GM19193 (cell line): Measurements from ENCODE around the gene FN3KRP.

Experiments used
- POLR2A ChIP-seq: IDR thresholded peaks from 4 replicates; pipeline ENCODE4 v1.6.1; 2011; ENCODE audit not compliant: insufficient read depth, insufficient read length; ENCODE audit errors: extremely low read depth

The FN3KRP gene

GRCh38 chr17:82684228-82684841 lies 32.2 kb upstream of the FN3KRP start:
- no peak for TF ChIP-seq POLR2A

DNA sequence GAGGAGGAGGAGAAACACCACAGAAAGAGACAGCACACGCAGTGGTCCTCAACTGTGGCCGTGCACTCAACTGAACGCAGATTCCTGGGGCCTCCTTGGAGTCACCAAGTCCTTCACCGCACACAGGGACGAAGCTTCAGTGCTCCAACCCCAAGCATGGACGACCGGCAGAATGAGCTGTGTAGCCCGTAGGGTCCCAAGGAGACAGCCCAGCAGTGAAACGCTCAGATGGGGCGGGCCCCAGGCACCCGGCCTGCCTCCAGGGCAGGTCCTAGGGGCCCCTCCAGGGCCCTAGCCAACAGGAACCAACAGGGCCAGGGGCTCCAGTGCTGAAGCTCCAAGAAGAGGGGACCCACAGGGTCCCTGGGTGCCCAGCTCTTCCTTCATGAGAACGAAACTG lies 31.2 kb upstream of the FN3KRP start:
- no peak for TF ChIP-seq POLR2A

GRCh38 chr17:82686366-82687324 lies 29.9 kb upstream of the FN3KRP start:
- no peak for TF ChIP-seq POLR2A

DNA sequence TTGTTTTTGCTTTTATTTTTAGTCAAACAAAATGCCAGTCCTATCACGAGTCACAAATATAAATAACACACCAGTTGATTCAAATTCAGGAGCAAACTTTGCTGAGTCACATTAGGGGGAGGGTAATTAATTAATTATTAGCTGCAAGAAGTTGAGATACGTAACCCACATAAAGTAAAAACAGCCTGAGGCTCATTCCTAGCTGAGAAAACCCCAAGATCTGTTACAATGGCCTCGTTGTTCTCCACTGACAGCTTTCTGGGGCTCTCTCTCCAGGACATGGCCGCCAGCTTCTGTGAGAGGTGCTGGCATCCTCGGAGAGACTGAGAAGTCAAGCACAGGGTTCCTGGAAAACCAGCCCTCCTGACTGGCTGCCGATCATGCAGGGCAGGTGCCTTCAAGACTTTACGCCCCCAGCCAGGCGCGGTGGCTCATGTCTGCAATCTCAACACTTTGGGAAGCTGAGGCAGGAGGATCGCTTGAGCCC lies 29.1 kb upstream of the FN3KRP start:
- TF ChIP-seq POLR2A = no peak

- TF ChIP-seq POLR2A = no peak
Measured at GRCh38 chr17:82687871-82688270, 28.6 kb upstream of the FN3KRP start.

- TF ChIP-seq POLR2A = no peak
Measured at GRCh38 chr17:82689077-82689476, 27.4 kb upstream of the FN3KRP start.

GRCh38 chr17:82690786-82691489 lies 25.6 kb upstream of the FN3KRP start:
- TF ChIP-seq POLR2A = no peak

- no peak for TF ChIP-seq POLR2A
Measured at GRCh38 chr17:82691714-82692113, 24.8 kb upstream of the FN3KRP start.

GRCh38 chr17:82692268-82692667 lies 24.2 kb upstream of the FN3KRP start:
- TF ChIP-seq POLR2A = no peak

GRCh38 chr17:82693168-82693867 lies 23.2 kb upstream of the FN3KRP start:
- TF ChIP-seq POLR2A = no peak

DNA sequence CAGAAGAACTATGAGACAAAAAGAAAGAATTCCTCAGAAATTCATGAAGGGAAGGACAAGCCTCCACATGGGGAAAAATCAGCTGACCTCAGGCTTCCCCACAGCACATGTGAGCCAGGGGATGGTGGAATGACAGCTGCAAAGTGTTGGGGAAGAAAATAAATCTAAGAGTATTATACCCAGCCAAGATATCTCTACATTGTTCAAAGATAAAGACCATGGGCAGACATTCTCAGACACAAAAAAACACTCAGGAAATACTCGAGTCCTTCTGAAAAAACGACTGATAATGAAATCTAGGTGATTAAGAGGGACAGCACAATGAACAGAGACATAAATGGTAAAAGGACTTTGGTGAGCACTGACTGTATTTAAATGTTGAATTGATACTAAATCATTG lies 21.9 kb upstream of the FN3KRP start:
- TF ChIP-seq POLR2A = no peak

GRCh38 chr17:82696259-82696658 lies 20.2 kb upstream of the FN3KRP start:
- no peak for TF ChIP-seq POLR2A

- TF ChIP-seq POLR2A = no peak
Measured at GRCh38 chr17:82696916-82697807, 19.3 kb upstream of the FN3KRP start.

DNA sequence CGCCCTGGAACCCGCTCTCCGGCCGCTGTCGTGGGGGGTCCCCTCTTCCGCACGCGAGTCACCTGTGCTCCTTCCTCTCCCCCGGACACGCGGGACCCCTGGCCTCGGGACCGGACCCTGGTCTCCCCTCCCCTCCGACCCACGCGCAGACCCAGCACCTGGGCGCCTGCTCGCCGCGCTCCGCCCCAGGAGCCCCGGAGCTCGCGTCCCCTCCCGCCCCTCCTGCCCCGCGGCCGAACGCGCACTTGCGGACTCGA lies 18.8 kb upstream of the FN3KRP start:
- no peak for TF ChIP-seq POLR2A
